GM10847 (cell line): ENCODE measurements around the gene LTK.

Experiments
- POLR2A ChIP-seq: IDR thresholded peaks from 2 replicates; pipeline ENCODE4 v1.6.1; 2011; ENCODE audit not compliant: insufficient read length; ENCODE audit errors: extremely low read depth

The LTK gene

GRCh38 chr15:41546851-41547786 lies 33.5 kb upstream of the LTK start:
- no peak for TF ChIP-seq POLR2A

GRCh38 chr15:41545218-41545617 lies 31.6 kb upstream of the LTK start:
- no peak for TF ChIP-seq POLR2A

GRCh38 chr15:41544650-41545015 lies 31.0 kb upstream of the LTK start:
- no peak for TF ChIP-seq POLR2A

- no peak for TF ChIP-seq POLR2A
Observed at GRCh38 chr15:41543521-41543870, 29.9 kb upstream of the LTK start.

- no peak for TF ChIP-seq POLR2A
Observed at GRCh38 chr15:41536866-41537265, 23.2 kb upstream of the LTK start.

- TF ChIP-seq POLR2A: no peak
Observed at GRCh38 chr15:41535544-41535943, 21.9 kb upstream of the LTK start.

GRCh38 chr15:41530363-41530956 lies 16.8 kb upstream of the LTK start:
- TF ChIP-seq POLR2A: no peak

- TF ChIP-seq POLR2A: no peak
Observed at GRCh38 chr15:41523097-41523496, 9.5 kb upstream of the LTK start.

GRCh38 chr15:41521614-41522013 lies 8.0 kb upstream of the LTK start:
- TF ChIP-seq POLR2A: no peak

- no peak for TF ChIP-seq POLR2A
Observed at GRCh38 chr15:41520636-41521035, 7.0 kb upstream of the LTK start.

- TF ChIP-seq POLR2A: no peak
Observed at GRCh38 chr15:41517895-41518449, 4.3 kb upstream of the LTK start.

- TF ChIP-seq POLR2A: no peak
Observed at GRCh38 chr15:41512940-41513505, 604 bp downstream of the LTK start.

- TF ChIP-seq POLR2A: no peak
Observed at GRCh38 chr15:41512512-41512939, 1.1 kb downstream of the LTK start.

- no peak for TF ChIP-seq POLR2A
Observed at GRCh38 chr15:41511899-41512369, 1.7 kb downstream of the LTK start.

GRCh38 chr15:41511331-41511898 lies 2.2 kb downstream of the LTK start:
- no peak for TF ChIP-seq POLR2A
